ENCODE data around the gene KRTAP1-3.

DNA sequence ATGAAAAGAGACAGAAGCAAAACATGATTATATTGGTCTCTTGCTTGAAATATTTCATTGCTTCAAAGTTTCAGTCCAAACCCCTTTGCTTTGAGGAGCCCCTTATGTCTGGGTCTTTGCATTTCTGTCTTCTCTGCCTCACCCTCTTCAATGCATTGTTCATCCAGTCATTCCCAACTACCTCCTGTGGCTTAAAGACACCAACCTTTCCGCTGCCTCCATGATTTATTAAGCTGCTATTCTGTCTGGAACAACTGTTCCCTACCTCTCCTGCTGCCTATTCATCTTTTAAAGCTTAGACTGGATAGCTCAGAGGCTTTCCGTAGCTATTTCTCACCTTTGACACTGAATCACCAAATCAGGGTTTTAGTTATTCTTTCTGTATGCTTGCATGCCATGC is 37.3 kb downstream of the KRTAP1-3 start:
- TF ChIP-seq CTCF (conservative IDR thresholded peaks at IDR 0.05 in 1 of 2, IDR thresholded peaks at IDR 0.05 in 1 of 2; ENCODE audit: extremely low read depth in 1 of 2, insufficient read depth in 1 of 2, low read depth in 1 of 2, low read length in 2 of 2) (no peak), EZH2 (IDR thresholded peaks at IDR 0.05; ENCODE audit: borderline replicate concordance, low read length) (no peak)

Data from mammary epithelial cell (primary cell).